Measurements from ENCODE around the gene HSCB. TPM values are rescaled to one million over a fixed set of nuclear protein-coding genes. Genes with fewer than 3 reads are reported as not detected.

Gene HSCB
- total and polyA plus RNA-seq, 2 of the 4 experiments (the other 2 are of a cell fraction) = 5.4 to 13.2 TPM

GRCh38 chr22:28795932-28796856 is 54.4 kb downstream of the HSCB start:
- CTCF ChIA-PET = no interaction called here
- no peak overlapping the region for H2AK5ac ChIP-seq (ENCODE audit: low read depth, low read length)
- no TSS peak for BruUV-seq (replicated peaks)

More at GRCh38 chr22:28795932-28796856, 54.4 kb downstream of the HSCB start:
- peaks cover 19 to 50% of the 10 kb centered on the region in 2 experiments for H3K79me1 ChIP-seq (ENCODE audit: low read depth in 1 of 2, low read length in 2 of 2)
- H3K14ac ChIP-seq (replicated peaks; ENCODE audit: low read depth, low read length) = no peak overlapping the region
- dilution Hi-C loops (cut with HindIII; ENCODE audit: low sequenced_read_pairs, unreplicated experiment) (no loop called here), in situ Hi-C loops (cut with MboI; ENCODE audit: low sequenced_read_pairs) (no loop called here), intact Hi-C loops (cut with micrococcal nuclease) (loop anchor here (10.0 kb wide), 1 partner anchor 191 kb away; no protein-coding TSS in a partner anchor)
- peaks cover 33% of the 10 kb centered on the region for H3K36me3 ChIP-seq (ENCODE audit: control insufficient read depth, insufficient read depth, low read length)
- no peak overlapping the region for H3K9ac ChIP-seq (ENCODE audit: low read depth, low read length)
- H2BK120ac ChIP-seq (ENCODE audit: low read depth, low read length) = no peak overlapping the region
- H4K91ac ChIP-seq (ENCODE audit: insufficient read depth, low read depth, low read length) = no peak overlapping the region
- H2BK5ac ChIP-seq (ENCODE audit: low read depth, low read length, poor library complexity, severe bottlenecking) = no peak overlapping the region
- peaks cover 8% of the 10 kb centered on the region; the same call in 1 of the 2 replicates for H3K9me1 ChIP-seq (ENCODE audit: insufficient read depth, low read length)
- H3K27ac ChIP-seq (ENCODE audit: insufficient read depth, low read length) = no peak overlapping the region
- no peak overlapping the region for H4K5ac ChIP-seq (ENCODE audit: low read depth, low read length)
- POLR2A ChIA-PET (ENCODE audit: unreplicated experiment) = no interaction called here
- ATAC-seq (ENCODE audit: low read depth) (no peak), DNase-seq (no peak)
- H2BK20ac ChIP-seq (ENCODE audit: low read depth, low read length) = no peak overlapping the region
- no peak overlapping the region for H3K23ac ChIP-seq (ENCODE audit: low read depth, low read length)
- no peak overlapping the region for H2AK9ac ChIP-seq (replicated peaks; ENCODE audit: low read depth, low read length, poor library complexity)
- H3K18ac ChIP-seq (ENCODE audit: low read depth, low read length) = no peak overlapping the region
- H4K8ac ChIP-seq (ENCODE audit: low read depth in 2 of 2, low read length in 2 of 2) = no peak overlapping the region
- no peaks in the 10 kb centered on the region for H3K4me1 ChIP-seq (ENCODE audit: control insufficient read depth, insufficient read depth, low read length)
- 100% methylated on average over 2 of the region's 5 CpGs; no CpG with 5 or more reads in 1 of the 2 experiments for WGBS, 2 experiments (ENCODE audit: extremely low coverage in 2 of 2, insufficient read length in 1 of 2)
- H3K9me3 ChIP-seq (ENCODE audit: control insufficient read depth, insufficient read depth, low read length) = no peaks in the 10 kb centered on the region
- no peak overlapping the region for H3K4me2 ChIP-seq (ENCODE audit: low read depth, low read length)
- H2AFZ ChIP-seq (replicated peaks; ENCODE audit: low read length, poor library complexity) = no peak overlapping the region
- no peaks in the 10 kb centered on the region for H3K27me3 ChIP-seq (ENCODE audit: control insufficient read depth, insufficient read depth, low read length)
- H3K4me3 ChIP-seq (ENCODE audit: insufficient read depth, low read depth, low read length) = no peak overlapping the region
- no peak for TF ChIP-seq BHLHE40 (IDR thresholded peaks at IDR 0.05; ENCODE audit: low read depth, low read length)
- TF ChIP-seq MAZ (IDR thresholded peaks at IDR 0.05; ENCODE audit: borderline replicate concordance, low read depth, low read length) = no peak
- TF ChIP-seq, protein P1, sequence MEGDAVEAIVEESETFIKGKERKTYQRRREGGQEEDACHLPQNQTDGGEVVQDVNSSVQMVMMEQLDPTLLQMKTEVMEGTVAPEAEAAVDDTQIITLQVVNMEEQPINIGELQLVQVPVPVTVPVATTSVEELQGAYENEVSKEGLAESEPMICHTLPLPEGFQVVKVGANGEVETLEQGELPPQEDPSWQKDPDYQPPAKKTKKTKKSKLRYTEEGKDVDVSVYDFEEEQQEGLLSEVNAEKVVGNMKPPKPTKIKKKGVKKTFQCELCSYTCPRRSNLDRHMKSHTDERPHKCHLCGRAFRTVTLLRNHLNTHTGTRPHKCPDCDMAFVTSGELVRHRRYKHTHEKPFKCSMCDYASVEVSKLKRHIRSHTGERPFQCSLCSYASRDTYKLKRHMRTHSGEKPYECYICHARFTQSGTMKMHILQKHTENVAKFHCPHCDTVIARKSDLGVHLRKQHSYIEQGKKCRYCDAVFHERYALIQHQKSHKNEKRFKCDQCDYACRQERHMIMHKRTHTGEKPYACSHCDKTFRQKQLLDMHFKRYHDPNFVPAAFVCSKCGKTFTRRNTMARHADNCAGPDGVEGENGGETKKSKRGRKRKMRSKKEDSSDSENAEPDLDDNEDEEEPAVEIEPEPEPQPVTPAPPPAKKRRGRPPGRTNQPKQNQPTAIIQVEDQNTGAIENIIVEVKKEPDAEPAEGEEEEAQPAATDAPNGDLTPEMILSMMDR (conservative IDR thresholded peaks at IDR 0.05; ENCODE audit: low read depth, low read length) = no peak
- TF ChIP-seq, protein P2, sequence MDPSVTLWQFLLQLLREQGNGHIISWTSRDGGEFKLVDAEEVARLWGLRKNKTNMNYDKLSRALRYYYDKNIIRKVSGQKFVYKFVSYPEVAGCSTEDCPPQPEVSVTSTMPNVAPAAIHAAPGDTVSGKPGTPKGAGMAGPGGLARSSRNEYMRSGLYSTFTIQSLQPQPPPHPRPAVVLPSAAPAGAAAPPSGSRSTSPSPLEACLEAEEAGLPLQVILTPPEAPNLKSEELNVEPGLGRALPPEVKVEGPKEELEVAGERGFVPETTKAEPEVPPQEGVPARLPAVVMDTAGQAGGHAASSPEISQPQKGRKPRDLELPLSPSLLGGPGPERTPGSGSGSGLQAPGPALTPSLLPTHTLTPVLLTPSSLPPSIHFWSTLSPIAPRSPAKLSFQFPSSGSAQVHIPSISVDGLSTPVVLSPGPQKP (IDR thresholded peaks at IDR 0.05; ENCODE audit: borderline replicate concordance, low read depth, low read length) = no peak
- no peak for TF ChIP-seq NFE2L2 (IDR thresholded peaks at IDR 0.05; ENCODE audit: low read depth, low read length)
- TF ChIP-seq RCOR1 (IDR thresholded peaks at IDR 0.05; ENCODE audit: insufficient replicate concordance, low read length) = no peak
- no peak for TF ChIP-seq FOS (IDR thresholded peaks at IDR 0.05; ENCODE audit: low read depth, low read length)
- no peak; the same call in 1 of the 2 replicates for TF ChIP-seq POLR2A (IDR thresholded peaks at IDR 0.05; ENCODE audit: low read depth, low read length)
- no peak for TF ChIP-seq RAD21 (IDR thresholded peaks at IDR 0.05; ENCODE audit: low read length)
- no peak for TF ChIP-seq RFX5 (IDR thresholded peaks at IDR 0.05; ENCODE audit: low read depth, low read length)
- TF ChIP-seq CEBPB (IDR thresholded peaks at IDR 0.05; ENCODE audit: low read depth, low read length) = no peak
- TF ChIP-seq, protein P3, sequence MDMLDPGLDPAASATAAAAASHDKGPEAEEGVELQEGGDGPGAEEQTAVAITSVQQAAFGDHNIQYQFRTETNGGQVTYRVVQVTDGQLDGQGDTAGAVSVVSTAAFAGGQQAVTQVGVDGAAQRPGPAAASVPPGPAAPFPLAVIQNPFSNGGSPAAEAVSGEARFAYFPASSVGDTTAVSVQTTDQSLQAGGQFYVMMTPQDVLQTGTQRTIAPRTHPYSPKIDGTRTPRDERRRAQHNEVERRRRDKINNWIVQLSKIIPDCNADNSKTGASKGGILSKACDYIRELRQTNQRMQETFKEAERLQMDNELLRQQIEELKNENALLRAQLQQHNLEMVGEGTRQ (IDR thresholded peaks at IDR 0.05; ENCODE audit: low read depth, low read length) = no peak
- TF ChIP-seq MXI1 (IDR thresholded peaks at IDR 0.05; ENCODE audit: borderline replicate concordance, low read depth, low read length) = no peak
- TF ChIP-seq CHD1 (IDR thresholded peaks at IDR 0.05; ENCODE audit: low read depth, low read length) = no peak
- no peak overlapping the region for H3K4ac ChIP-seq (ENCODE audit: low read depth, low read length)
- no peak overlapping the region for H3K56ac ChIP-seq (ENCODE audit: extremely low read depth, insufficient read depth, low read length)
- H2BK15ac ChIP-seq (ENCODE audit: low read depth, low read length) = no peak overlapping the region
- H4K20me1 ChIP-seq (ENCODE audit: insufficient read depth, low read length) = peaks cover 55% of the 10 kb centered on the region
